Measurements from ENCODE around the gene TMED10. TPM values are rescaled to one million over a fixed set of nuclear protein-coding genes. Genes with fewer than 3 reads are reported as not detected.
A peak's percentile ranks its signal among the peaks of the same experiment; 100 is the strongest.

TMED10 gene
- total and polyA plus RNA-seq, 10 donors = 33.3 to 212 (median 171) TPM

GRCh38 chr14:75091251-75091650 lies 85.2 kb downstream of the TMED10 start:
- WGBS, 5 donors = 90 to 95% (median 94%) methylated on average over 8 of the region's 8 CpGs
- H3K9me3 ChIP-seq = no peaks in the 10 kb centered on the region
- DNase-seq = no peak
- peaks cover 3 to 100% (median 88%) of the 10 kb centered on the region in 6 donors for H3K36me3 ChIP-seq
- H3K27me3 ChIP-seq (replicated peaks in 1 of 7) = no peaks in the 10 kb centered on the region
- TF ChIP-seq, protein P1, sequence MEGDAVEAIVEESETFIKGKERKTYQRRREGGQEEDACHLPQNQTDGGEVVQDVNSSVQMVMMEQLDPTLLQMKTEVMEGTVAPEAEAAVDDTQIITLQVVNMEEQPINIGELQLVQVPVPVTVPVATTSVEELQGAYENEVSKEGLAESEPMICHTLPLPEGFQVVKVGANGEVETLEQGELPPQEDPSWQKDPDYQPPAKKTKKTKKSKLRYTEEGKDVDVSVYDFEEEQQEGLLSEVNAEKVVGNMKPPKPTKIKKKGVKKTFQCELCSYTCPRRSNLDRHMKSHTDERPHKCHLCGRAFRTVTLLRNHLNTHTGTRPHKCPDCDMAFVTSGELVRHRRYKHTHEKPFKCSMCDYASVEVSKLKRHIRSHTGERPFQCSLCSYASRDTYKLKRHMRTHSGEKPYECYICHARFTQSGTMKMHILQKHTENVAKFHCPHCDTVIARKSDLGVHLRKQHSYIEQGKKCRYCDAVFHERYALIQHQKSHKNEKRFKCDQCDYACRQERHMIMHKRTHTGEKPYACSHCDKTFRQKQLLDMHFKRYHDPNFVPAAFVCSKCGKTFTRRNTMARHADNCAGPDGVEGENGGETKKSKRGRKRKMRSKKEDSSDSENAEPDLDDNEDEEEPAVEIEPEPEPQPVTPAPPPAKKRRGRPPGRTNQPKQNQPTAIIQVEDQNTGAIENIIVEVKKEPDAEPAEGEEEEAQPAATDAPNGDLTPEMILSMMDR (IDR thresholded peaks at IDR 0.05 in 8 of 11, conservative IDR thresholded peaks at IDR 0.05 in 3 of 11) = no peak
- no peak for TF ChIP-seq POLR2AphosphoS5 (IDR thresholded peaks at IDR 0.05)
- TF ChIP-seq POLR2A (IDR thresholded peaks at IDR 0.05) = no peak
- intact Hi-C loops (cut with DNase I; ENCODE audit: low total_unique reads) = no loop called here
- H3K4me1 ChIP-seq = peaks cover 0 to 5% (median 0%) of the 10 kb centered on the region in 6 donors
- no peak overlapping the region for H3K4me3 ChIP-seq
- H3K27ac ChIP-seq = no peak overlapping the region

DNA sequence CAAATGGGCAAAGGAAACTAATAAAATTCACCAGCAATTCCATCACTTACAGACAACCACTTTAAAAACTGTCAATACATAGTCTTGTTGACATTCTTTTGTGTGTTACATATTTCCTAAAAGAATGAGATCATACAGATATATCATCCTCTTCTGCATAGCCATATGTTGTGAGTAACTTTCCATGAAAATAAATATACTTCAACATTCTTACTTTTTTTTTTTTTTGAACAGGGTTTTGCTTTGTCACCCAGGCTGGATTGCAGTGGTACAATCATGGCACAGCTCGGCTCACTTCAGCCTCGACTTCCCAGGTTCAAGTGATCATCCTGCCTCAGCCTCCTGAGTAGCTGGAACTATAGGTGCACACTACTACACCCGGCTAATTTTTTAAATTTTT lies 86.1 kb downstream of the TMED10 start:
- Histone ChIP-seq H3K36me3 (peaks cover 0 to 100% (median 88%) of the 10 kb centered on the region in 6 donors), H3K4me3 (no peak overlapping the region), H3K9me3 (no peaks in the 10 kb centered on the region), H3K27ac (no peak overlapping the region), H3K4me1 (no peaks in the 10 kb centered on the region), H3K27me3 (replicated peaks in 1 of 7) (no peaks in the 10 kb centered on the region)
- 92 to 96% (median 94%) methylated on average over 3 of the region's 3 CpGs for WGBS, 5 donors
- DNase-seq = no peak
- intact Hi-C loops (cut with DNase I; ENCODE audit: low total_unique reads) = no loop called here
- TF ChIP-seq, protein P1 (IDR thresholded peaks at IDR 0.05 in 8 of 11, conservative IDR thresholded peaks at IDR 0.05 in 3 of 11) = no peak
- TF ChIP-seq POLR2AphosphoS5 (IDR thresholded peaks at IDR 0.05) (no peak), POLR2A (IDR thresholded peaks at IDR 0.05) (no peak)

DNA sequence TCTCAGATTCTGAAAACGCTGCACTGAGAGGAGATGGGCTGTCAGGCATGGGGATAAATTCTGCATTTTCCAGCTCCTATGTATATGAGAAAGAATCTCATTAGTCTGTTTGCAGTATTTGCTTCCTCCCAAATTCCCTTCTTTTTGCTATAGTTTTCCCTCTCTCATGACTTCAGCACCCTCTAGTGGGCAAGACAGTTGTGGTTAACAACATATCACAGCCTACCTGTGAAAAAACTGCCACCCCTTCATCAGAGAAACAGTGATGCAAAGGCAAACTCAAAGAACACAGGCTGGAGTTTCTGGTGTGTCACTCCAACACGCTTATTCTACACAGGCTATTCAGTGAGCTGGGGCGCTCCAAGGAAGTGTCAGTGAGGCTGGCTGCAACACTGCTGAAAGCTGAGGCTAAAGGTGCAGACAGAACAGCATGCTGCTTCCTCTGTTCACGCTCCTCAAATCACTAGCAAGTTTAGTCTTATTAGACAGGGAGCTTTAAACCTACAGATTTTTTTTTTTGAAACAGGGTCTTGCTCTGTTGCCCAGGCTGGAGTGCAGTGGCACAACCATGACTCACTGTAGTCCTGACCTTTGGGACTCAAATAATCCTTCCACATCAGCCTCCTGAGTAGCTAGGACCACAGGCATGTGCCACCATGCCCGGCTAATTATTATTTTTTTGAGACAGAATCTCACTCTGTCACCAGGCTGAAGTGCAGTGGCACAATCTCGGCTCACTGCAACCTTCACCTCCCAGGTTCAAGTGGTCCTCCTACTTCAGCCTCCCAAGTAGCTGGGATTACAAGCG lies 87.6 kb downstream of the TMED10 start:
- DNase-seq = no peak
- H3K27me3 ChIP-seq (replicated peaks in 1 of 7) = no peaks in the 10 kb centered on the region
- H3K36me3 ChIP-seq = peaks cover 0 to 100% (median 88%) of the 10 kb centered on the region in 6 donors
- intact Hi-C loops (cut with DNase I; ENCODE audit: low total_unique reads) = loop anchor here (10.0 kb wide), 2 partner anchors 144 to 224 kb away; no protein-coding TSS in a partner anchor
- TF ChIP-seq, protein P1 (IDR thresholded peaks at IDR 0.05 in 8 of 11, conservative IDR thresholded peaks at IDR 0.05 in 3 of 11) = peak in 10 of 11 experiments; percentile 25 to 82 (median 64)
- TF ChIP-seq POLR2AphosphoS5 (IDR thresholded peaks at IDR 0.05) = no peak
- TF ChIP-seq POLR2A (IDR thresholded peaks at IDR 0.05) = no peak
- WGBS, 5 donors = 76 to 83% (median 83%) methylated on average over 7 of the region's 7 CpGs
- no peak overlapping the region for H3K27ac ChIP-seq
- H3K4me1 ChIP-seq = no peaks in the 10 kb centered on the region
- no peaks in the 10 kb centered on the region for H3K9me3 ChIP-seq
- H3K4me3 ChIP-seq = no peak overlapping the region

GRCh38 chr14:75088153-75088552 lies 88.3 kb downstream of the TMED10 start:
- WGBS, 5 donors = 87 to 97% (median 97%) methylated on average over 2 of the region's 2 CpGs
- intact Hi-C loops (cut with DNase I; ENCODE audit: low total_unique reads) = loop anchor here (10.0 kb wide), 2 partner anchors 143 to 223 kb away; no protein-coding TSS in a partner anchor

More at GRCh38 chr14:75088153-75088552, 88.3 kb downstream of the TMED10 start:
- H3K27ac ChIP-seq = no peak overlapping the region
- no peaks in the 10 kb centered on the region for H3K9me3 ChIP-seq
- H3K36me3 ChIP-seq = peaks cover 0 to 100% (median 89%) of the 10 kb centered on the region in 6 donors
- no peak overlapping the region for H3K4me3 ChIP-seq
- TF ChIP-seq, protein P1 (IDR thresholded peaks at IDR 0.05 in 8 of 11, conservative IDR thresholded peaks at IDR 0.05 in 3 of 11) = no peak
- TF ChIP-seq POLR2A (IDR thresholded peaks at IDR 0.05) (no peak), POLR2AphosphoS5 (IDR thresholded peaks at IDR 0.05) (no peak)
- H3K4me1 ChIP-seq = no peaks in the 10 kb centered on the region
- no peak for DNase-seq
- H3K27me3 ChIP-seq (replicated peaks in 1 of 7) = no peaks in the 10 kb centered on the region

All from spleen (tissue), 11 donors.